Measurements from ENCODE around the gene PTGER3.

The PTGER3 gene

DNA sequence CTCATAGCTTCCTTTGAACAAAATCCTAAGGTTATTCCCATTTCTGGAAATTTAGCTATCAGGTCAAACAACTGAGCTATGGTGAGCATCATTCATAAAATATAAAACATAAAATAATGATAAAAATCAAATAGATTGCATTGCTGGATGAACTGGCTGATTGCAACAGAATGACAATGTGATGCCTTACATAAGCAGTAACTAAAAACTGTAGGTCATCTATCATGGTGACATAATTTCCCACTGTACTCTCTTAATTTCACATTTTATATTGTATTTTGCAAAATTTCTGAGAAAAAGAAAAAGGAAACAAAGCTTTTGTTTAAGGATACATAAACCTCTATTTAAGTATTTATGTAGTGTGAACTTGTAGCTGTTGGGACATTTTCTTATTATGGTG lies 4.6 kb downstream of the PTGER3 start:
- no peaks in the 10 kb centered on the region for H3K9me3 ChIP-seq (ENCODE audit: low read depth, low read length)
- no peak for TF ChIP-seq EZH2 (IDR thresholded peaks at IDR 0.05)
- TF ChIP-seq FOXP2 (optimal IDR thresholded peaks at IDR 0.05; ENCODE audit: control extremely low read depth, extremely low read length, insufficient read depth), result no peak
- TF ChIP-seq POLR2AphosphoS5 (IDR thresholded peaks at IDR 0.05; ENCODE audit: borderline replicate concordance, low read depth, low read length), result no peak
- DNase-seq (ENCODE audit: low read depth, low spot score), result no peak

GRCh38 chr1:71041806-71042205 lies 5.8 kb downstream of the PTGER3 start:
- H3K36me3 ChIP-seq (ENCODE audit: insufficient read depth, low read length), result peaks cover 86% of the 10 kb centered on the region
- no peak overlapping the region for H3K9ac ChIP-seq (ENCODE audit: insufficient read length)
- H3K9me3 ChIP-seq (ENCODE audit: low read depth, low read length), result no peaks in the 10 kb centered on the region
- no peak for DNase-seq (ENCODE audit: low read depth, low spot score)
- TF ChIP-seq EZH2 (IDR thresholded peaks at IDR 0.05) (no peak), FOXP2 (optimal IDR thresholded peaks at IDR 0.05; ENCODE audit: control extremely low read depth, extremely low read length, insufficient read depth) (no peak), POLR2AphosphoS5 (IDR thresholded peaks at IDR 0.05; ENCODE audit: borderline replicate concordance, low read depth, low read length) (no peak)
- peak overlapping the region; percentile 91 for H3K4me3 ChIP-seq
- H3K27ac ChIP-seq, result no peak overlapping the region

More for the DNA sequence above, 4.6 kb downstream of the PTGER3 start:
- no peak overlapping the region; the same call in 1 of the 2 replicates for H3K27ac ChIP-seq
- H3K4me3 ChIP-seq, result peak overlapping the region; percentile 91
- H3K36me3 ChIP-seq (ENCODE audit: insufficient read depth, low read length), result peaks cover 74% of the 10 kb centered on the region
- H3K9ac ChIP-seq (ENCODE audit: insufficient read length), result peak overlapping the region; percentile 62

DNA sequence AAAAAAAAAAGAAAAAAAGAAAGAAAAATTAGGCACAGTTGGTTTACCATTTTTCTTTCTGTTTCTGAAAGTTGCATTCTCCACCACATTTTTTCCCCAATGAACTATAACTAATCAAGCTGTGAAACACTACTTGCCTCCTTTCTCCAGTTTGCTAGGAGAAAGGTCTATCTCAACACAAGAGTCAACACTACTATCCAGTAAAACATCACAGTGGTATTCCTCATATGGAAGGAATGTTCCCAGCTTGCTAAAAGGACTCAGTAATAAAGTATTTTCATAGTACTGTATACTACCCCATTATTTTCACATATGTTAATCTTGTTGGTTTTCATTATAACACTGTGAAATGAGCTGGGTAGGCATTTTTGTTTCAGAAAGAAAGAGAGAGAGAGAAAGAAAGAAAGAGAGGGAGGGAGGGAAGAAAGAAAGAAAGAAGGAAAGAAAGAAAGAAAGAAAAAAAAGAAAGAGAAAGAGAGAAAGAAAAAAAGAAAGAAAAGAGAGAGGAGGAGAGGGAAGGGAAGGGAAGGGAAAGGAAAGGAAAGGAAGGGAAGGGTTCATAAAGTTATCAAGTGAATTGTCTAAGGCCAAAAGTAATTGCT lies 7.9 kb downstream of the PTGER3 start:
- TF ChIP-seq EZH2 (IDR thresholded peaks at IDR 0.05), result no peak
- TF ChIP-seq POLR2AphosphoS5 (IDR thresholded peaks at IDR 0.05; ENCODE audit: borderline replicate concordance, low read depth, low read length), result no peak
- no peak for TF ChIP-seq FOXP2 (optimal IDR thresholded peaks at IDR 0.05; ENCODE audit: control extremely low read depth, extremely low read length, insufficient read depth)
- Histone ChIP-seq H3K4me3 (0 out of 2 replicates have a peak overlapping the region, but pooled peaks have one; percentile 91), H3K9ac (ENCODE audit: insufficient read length) (no peak overlapping the region), H3K27ac (no peak overlapping the region), H3K9me3 (ENCODE audit: low read depth, low read length) (no peaks in the 10 kb centered on the region), H3K36me3 (ENCODE audit: insufficient read depth, low read length) (peaks cover 94% of the 10 kb centered on the region)
- DNase-seq (ENCODE audit: low read depth, low spot score), result no peak

- Histone ChIP-seq H3K9ac (ENCODE audit: insufficient read length) (no peak overlapping the region), H3K4me3 (peak overlapping the region; percentile 27; the same call in 1 of the 2 replicates), H3K9me3 (ENCODE audit: low read depth, low read length) (no peaks in the 10 kb centered on the region), H3K36me3 (ENCODE audit: insufficient read depth, low read length) (peaks cover 96% of the 10 kb centered on the region), H3K27ac (no peak overlapping the region)
- TF ChIP-seq POLR2AphosphoS5 (IDR thresholded peaks at IDR 0.05; ENCODE audit: borderline replicate concordance, low read depth, low read length), result no peak
- no peak for TF ChIP-seq EZH2 (IDR thresholded peaks at IDR 0.05)
- no peak for TF ChIP-seq FOXP2 (optimal IDR thresholded peaks at IDR 0.05; ENCODE audit: control extremely low read depth, extremely low read length, insufficient read depth)
- DNase-seq (ENCODE audit: low read depth, low spot score), result no peak
Measured at GRCh38 chr1:71038942-71039341, 8.7 kb downstream of the PTGER3 start.

DNA sequence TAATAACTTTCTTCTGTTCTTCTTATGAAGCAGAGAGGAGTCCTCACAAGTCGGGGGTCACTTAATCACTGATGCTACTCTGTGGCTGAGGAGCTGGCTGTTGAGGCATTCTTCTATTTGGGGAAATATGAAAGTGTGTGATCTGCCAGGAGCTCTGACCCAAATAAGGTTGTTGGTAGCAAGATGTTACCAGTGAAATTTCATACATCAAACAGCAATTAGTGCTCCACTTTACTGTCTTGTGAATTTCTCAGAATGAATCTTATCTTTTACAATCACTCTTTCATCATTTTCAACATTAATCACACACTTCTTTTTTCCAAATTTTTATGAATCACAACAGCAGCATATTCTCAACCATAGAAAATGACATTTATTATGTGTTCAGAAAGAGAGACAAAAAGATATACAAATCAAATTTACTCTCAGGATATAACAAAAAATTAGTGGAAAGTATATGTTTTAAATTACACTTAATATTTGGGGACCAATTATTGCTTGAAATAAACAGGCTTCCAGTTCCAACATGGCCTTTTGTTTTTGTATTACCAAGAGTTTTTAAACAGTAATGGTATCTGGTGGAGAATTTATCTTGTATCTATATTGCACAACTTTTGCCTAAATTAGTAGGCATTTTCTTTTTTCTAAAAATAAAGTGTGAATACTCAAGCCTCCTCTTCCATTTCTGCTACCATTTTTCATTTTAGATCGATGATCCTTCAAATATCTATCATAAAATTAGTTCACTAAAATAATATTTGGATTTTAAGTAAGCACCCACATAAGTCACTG lies 9.6 kb downstream of the PTGER3 start:
- no peak overlapping the region for H3K27ac ChIP-seq
- DNase-seq (ENCODE audit: low read depth, low spot score), result no peak
- H3K36me3 ChIP-seq (ENCODE audit: insufficient read depth, low read length), result peaks cover 95% of the 10 kb centered on the region
- no peak for TF ChIP-seq FOXP2 (optimal IDR thresholded peaks at IDR 0.05; ENCODE audit: control extremely low read depth, extremely low read length, insufficient read depth)
- TF ChIP-seq EZH2 (IDR thresholded peaks at IDR 0.05), result no peak
- no peak for TF ChIP-seq POLR2AphosphoS5 (IDR thresholded peaks at IDR 0.05; ENCODE audit: borderline replicate concordance, low read depth, low read length)
- no peak overlapping the region for H3K9ac ChIP-seq (ENCODE audit: insufficient read length)
- H3K9me3 ChIP-seq (ENCODE audit: low read depth, low read length), result no peaks in the 10 kb centered on the region
- no peak overlapping the region for H3K4me3 ChIP-seq

GRCh38 chr1:71037066-71037465 lies 10.6 kb downstream of the PTGER3 start:
- no peak for DNase-seq (ENCODE audit: low read depth, low spot score)
- Histone ChIP-seq H3K9me3 (ENCODE audit: low read depth, low read length) (no peaks in the 10 kb centered on the region), H3K36me3 (ENCODE audit: insufficient read depth, low read length) (peaks cover 95% of the 10 kb centered on the region), H3K9ac (ENCODE audit: insufficient read length) (no peak overlapping the region), H3K27ac (no peak overlapping the region), H3K4me3 (no peak overlapping the region)
- TF ChIP-seq EZH2 (IDR thresholded peaks at IDR 0.05), result no peak
- no peak for TF ChIP-seq POLR2AphosphoS5 (IDR thresholded peaks at IDR 0.05; ENCODE audit: borderline replicate concordance, low read depth, low read length)
- no peak for TF ChIP-seq FOXP2 (optimal IDR thresholded peaks at IDR 0.05; ENCODE audit: control extremely low read depth, extremely low read length, insufficient read depth)

GRCh38 chr1:71033136-71033535 lies 14.5 kb downstream of the PTGER3 start:
- Histone ChIP-seq H3K36me3 (ENCODE audit: insufficient read depth, low read length) (peaks cover 83% of the 10 kb centered on the region), H3K4me3 (no peak overlapping the region), H3K27ac (peak overlapping the region; percentile 57; the same call in 1 of the 2 replicates), H3K9me3 (ENCODE audit: low read depth, low read length) (no peaks in the 10 kb centered on the region), H3K9ac (ENCODE audit: insufficient read length) (no peak overlapping the region)
- TF ChIP-seq FOXP2 (optimal IDR thresholded peaks at IDR 0.05; ENCODE audit: control extremely low read depth, extremely low read length, insufficient read depth), result no peak
- TF ChIP-seq EZH2 (IDR thresholded peaks at IDR 0.05), result no peak
- no peak; the same call in 1 of the 2 replicates for TF ChIP-seq POLR2AphosphoS5 (IDR thresholded peaks at IDR 0.05; ENCODE audit: borderline replicate concordance, low read depth, low read length)
- DNase-seq (ENCODE audit: low read depth, low spot score), result no peak

- TF ChIP-seq EZH2 (IDR thresholded peaks at IDR 0.05) (no peak), FOXP2 (optimal IDR thresholded peaks at IDR 0.05; ENCODE audit: control extremely low read depth, extremely low read length, insufficient read depth) (no peak), POLR2AphosphoS5 (IDR thresholded peaks at IDR 0.05; ENCODE audit: borderline replicate concordance, low read depth, low read length) (no peak)
- Histone ChIP-seq H3K36me3 (ENCODE audit: insufficient read depth, low read length) (peaks cover 82% of the 10 kb centered on the region), H3K9ac (ENCODE audit: insufficient read length) (no peak overlapping the region), H3K9me3 (ENCODE audit: low read depth, low read length) (no peaks in the 10 kb centered on the region), H3K4me3 (no peak overlapping the region), H3K27ac (peak overlapping the region; percentile 78)
- no peak for DNase-seq (ENCODE audit: low read depth, low spot score)
Measured at GRCh38 chr1:71031426-71031825, 16.2 kb downstream of the PTGER3 start.

All from SK-N-MC (cell line).